ENCODE measurements around the gene CPNE4. TPM values are rescaled to one million over a fixed set of nuclear protein-coding genes. Genes with fewer than 3 reads are reported as not detected.

Gene CPNE4
- total RNA-seq, 1 experiment from 2014 or later, result 0.48 TPM

DNA sequence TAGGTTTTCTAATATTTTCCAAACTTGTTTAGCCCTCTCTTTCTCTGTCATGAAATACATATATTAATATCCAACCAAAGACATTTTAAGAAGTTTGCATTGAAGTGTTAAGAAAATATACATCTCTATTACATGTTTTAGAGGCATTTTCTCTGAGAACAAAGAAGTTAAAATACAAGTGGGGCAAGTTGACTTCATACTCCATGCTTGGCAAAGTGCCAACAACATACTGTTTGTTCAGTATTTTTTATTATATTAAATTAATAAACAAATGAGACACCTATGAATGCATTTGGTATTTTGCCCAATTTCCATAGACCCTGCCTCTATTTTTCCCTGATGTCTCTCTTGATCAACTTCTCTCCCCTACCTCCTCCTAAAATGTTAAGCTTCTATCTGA lies 299.3 kb downstream of the CPNE4 start:
- DNase-seq (ENCODE audit: low read depth), result no peak

DNA sequence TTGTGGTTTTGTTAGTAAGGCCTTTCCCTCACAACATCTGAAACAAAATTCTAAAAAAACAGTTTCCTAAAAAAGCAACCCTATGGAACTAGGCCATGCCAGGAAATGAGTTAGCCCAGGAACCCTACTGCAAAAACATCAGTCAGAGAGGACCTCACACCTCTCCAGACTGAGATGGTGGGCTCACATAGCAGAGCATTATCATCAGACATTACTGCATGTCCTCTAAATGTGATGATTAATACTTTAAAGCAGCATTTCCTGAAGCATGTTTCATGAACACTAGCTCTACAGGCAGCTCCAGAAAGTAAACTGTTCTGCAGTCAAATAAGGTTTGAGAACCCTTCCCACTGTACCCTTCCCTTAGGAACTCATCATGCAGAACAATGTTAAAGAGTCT lies 299.7 kb downstream of the CPNE4 start:
- DNase-seq (ENCODE audit: low read depth), result peak; percentile 6

DNA sequence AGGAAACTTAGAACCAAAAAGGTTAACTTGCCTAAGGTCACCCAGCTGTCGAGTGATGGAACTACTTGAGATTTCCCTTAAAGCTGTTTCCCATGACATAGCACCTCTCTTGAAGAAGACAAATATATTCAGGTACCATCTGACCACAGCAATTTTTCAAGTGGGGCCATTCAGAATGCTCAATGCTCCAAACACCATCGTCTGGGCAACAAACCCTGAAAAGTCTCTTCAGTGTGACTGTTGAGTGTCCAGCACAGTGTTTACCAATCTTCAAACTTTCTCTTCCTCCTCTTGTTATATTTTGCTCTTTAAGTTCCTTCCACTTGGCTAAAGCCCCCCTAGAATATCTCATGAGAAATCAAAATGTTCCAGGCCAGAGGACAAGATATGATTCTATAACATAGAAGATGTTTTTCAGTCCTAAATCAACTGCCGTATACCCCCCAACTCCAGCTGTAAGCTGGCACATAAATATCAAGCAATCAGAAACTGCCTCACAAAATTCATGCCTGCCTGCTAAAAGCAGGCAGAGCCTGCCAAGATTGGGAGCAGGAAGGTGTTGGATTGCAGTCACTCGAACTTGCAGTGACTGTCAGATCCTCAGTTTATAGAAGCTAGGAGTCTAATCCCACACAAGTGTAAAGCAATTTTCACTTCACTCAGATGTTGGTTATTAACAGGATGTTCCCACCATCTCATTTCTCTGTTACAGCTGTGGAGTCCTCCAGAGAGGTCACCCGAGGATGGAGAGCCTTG lies 301.6 kb downstream of the CPNE4 start:
- DNase-seq (ENCODE audit: low read depth), result no peak

DNA sequence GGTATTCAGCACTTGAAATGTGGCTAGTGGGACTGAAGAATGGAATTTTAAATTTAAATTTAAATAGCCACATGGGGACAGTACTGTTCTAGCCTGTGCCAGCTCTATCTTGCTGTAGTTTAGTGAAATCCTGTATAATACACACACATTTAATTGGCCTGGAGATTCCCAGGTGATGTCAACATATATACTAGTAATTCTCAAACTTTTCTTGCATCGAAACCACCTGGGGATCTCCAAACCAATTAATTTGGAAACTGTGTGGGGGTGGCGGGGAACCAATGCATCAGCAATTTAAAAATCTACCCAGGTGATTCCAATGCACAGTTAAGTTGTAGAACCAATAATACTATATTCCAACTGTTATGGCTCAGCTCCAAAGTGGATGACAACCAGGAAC lies 303.1 kb downstream of the CPNE4 start:
- no peak for DNase-seq (ENCODE audit: low read depth)

DNA sequence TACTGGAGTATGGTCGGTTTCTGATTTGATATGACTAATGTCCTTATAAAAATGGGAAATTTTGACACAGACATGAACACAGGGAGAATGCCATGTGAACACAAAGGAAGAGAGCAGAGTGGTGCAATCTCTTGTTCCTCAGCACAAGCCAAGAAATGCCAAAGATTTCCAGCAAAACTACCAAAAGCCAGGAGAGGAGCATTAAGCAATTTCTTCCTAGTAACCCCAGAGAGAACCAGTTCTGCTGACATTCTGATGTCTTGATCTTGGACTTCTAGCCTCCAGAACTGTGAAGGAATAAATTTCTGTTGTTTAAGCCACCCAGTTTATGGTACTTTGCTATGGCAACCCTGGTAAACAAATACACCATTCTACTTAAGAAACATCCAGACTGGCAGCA lies 304.2 kb downstream of the CPNE4 start:
- DNase-seq (ENCODE audit: low read depth), result no peak

DNA sequence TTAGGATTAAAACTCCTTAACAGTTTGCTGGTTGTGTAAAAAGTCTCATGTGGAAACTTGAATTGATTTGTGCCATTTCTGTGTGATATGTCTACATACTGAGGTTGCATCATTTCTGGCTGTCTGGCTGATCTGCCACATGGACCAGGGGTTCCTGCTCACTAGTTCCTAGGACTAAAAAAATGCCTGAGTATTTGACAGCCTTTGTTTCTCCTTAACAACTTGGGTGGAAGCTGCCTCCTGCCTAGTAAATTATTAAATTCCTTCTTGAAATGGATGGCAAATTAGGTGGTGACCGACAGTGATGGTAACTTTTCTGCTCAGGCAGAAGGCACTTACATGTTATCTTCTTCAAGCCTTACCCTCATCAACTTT lies 305.2 kb downstream of the CPNE4 start:
- no peak for DNase-seq (ENCODE audit: low read depth)

DNA sequence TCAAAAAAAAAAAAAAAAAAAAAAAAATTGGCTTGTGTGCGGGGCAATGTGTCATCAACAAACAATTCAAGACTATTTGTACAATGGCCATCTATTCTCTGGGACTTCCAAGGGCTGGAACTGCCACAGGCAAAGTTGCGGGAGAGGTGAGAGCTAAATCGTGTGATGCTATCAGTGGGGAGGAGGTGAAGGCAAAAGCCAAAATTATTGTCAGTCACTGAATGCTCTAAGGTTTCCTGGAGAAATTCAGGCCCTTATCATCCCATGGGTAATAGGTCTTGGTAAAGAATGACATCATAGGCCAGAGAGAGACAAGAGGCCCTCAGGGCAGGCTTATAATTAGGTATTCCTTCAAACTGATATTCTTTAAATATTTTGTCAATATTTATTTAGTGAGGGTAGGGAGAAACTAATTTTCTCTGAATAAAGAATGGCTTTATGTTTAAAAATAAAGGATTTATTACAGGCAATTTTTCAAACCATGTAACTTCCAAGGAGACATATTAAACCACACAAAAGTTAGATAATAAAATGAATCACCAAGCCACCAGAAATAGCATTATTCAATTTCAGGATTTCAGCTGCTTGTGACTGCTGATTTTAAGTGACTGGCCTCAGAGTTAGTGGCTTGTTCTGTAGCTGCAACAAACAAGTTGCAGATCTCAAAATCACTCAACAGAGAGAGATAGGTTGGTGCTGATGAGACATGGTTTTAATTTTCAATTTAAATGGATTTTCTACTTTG lies 305.7 kb downstream of the CPNE4 start:
- DNase-seq (ENCODE audit: low read depth), result peak; percentile 36

DNA sequence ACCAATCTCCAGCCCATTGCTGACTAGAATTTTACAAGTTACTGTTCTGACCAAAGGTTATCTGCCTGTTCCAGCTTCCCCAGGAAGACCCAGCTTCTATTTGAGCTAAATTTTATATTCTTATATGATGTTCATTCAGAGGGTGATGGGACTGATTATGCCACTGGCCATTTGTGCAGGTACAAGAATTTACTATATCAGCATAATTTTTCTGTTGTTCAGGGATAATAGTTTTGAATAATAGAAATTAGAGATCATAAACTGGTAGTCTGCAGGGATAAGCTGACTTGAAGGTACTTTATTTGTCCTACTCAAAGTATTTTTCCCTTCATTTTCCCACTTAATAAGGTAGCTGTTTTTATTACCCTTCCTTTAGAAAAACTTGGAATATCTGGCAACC lies 309.4 kb downstream of the CPNE4 start:
- no peak for DNase-seq (ENCODE audit: low read depth)

DNA sequence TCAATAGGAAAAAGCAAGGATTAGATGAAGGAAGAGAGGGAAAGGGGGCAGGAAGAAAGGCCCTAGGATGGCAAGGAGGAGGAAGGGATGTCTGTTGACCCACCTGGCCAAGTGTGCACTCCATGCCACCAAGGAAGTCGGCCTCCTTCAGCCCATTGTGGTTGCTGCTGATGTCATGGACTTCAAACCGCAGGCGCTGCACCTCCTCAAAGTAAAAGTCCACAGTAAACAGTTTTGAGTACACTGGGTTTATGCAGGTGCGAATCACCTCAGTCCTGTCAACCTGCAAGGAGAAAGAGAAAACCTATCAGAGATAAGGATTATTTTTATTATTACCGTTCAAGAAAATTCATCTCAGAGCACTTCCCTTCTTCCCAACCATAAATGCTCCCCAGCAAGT lies 311.5 kb downstream of the CPNE4 start:
- DNase-seq (ENCODE audit: low read depth), result no peak

DNA sequence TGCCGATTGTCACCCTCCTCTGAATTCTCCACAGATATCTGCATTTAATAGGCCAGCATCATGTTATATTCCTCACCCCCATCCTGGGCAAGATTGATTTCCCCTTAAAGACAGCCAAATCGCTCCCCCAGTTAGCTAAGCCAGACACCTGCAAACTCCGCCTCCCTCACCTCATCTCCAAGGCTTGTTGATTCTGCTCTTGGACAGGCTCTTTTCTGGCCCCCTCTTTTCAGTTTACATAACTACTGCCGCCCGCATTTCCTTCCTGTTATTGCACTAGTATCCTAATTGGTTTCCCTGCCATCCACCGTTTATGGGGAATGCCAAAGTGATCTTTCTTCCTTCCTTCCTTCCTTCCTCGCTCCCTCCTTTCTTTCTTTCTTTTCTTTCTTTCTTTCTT lies 317.3 kb downstream of the CPNE4 start:
- no peak for DNase-seq (ENCODE audit: low read depth)

DNA sequence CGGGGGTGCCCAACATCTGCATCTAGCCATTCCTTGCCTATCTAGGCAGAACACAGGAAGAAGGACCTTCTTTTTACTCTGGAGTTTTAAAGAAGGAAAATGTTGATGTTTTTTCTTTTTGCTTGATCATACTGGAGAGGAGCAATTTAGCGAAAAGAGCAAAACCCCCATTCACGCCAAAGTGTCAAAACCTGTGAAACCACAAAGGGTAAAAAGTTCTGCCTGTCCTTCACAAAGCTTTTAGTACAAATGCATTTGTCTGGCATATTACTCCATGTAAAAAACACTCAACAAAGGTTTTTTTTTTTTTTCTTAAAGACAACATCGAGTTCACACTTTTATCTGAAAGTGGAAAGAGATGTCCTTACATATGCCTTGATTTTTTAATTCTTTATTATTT lies 317.9 kb downstream of the CPNE4 start:
- no peak for DNase-seq (ENCODE audit: low read depth)

DNA sequence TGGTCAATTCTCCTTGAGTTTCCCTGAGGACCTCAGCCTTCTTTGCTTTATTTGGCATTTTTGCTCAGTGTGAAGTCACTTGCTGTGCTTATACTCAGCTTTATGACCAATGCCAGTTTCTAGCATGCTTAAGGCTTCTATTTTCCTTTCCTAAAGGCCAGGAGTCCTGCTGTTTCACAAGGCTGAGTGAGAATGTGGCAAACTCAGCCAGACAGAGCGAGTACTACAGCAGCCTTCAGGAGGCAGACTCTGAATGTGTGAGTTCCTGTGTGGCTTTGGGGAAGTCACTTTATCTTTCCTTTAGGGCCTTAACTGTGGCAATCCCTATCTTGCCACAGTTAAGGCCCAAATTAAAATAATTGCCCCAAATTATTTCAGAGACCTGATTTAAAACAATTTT lies 318.8 kb downstream of the CPNE4 start:
- no peak for DNase-seq (ENCODE audit: low read depth)

DNA sequence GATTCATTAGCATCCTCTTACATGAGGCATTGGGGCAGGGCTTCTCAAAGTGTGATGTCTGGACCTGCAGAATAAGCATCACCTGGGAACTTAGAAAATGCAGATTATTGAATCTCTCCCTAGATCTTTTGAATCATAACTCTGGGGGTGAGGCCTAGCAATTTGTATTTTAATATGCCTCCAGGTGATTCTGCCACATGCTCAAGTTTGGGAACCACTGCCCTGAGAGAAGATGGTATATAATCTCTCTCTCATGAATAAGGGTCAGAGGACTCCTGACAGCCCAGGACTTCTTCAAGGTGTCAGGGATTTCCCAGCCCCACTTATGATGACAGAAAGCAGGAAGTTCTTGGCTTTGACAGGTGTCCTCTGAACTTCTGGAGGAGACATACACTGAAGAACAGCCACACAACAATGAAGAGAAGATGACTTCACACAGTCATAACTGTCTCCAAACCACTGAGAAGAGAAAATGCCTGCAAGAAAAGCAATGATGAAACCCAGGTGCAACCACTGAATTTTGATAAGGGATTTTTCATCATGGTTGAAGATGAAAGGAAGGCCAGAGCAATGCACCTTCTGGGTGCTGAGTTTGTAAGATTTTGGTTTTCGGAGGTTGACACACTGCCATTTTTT lies 320.1 kb downstream of the CPNE4 start:
- DNase-seq (ENCODE audit: low read depth), result no peak

DNA sequence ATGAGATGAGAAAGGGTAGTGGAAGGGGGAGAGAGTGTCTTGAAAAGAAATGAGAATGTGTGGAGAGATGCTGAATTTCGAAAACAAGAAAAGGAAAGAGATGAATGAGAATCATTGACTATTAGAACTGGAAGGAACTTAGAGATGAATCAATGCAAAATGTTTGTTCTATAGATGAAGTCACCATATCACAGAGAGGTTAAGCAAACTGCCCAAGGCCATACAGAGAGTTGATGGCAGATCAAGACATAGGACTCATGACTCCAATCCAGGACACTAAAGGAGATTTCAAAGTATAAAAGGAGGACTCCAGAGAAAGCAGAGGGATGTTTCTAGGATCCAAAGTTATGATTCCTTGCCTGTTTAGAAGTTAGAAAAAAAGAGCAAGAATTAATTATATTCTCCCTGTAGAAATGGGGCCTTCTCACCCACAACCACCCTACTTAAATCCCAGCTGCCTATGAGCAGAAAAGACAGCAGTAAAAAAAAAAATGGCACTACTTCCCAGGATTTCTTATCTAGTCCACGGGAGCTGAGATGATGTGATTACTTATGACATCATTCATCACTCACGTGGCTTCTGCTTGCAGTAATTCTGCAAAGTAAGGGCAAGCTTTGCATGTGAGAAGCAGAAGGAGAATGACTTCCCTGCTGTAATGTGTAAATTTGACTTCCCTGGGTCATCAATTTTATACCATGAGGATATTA lies 321.2 kb downstream of the CPNE4 start:
- no peak for DNase-seq (ENCODE audit: low read depth)

DNA sequence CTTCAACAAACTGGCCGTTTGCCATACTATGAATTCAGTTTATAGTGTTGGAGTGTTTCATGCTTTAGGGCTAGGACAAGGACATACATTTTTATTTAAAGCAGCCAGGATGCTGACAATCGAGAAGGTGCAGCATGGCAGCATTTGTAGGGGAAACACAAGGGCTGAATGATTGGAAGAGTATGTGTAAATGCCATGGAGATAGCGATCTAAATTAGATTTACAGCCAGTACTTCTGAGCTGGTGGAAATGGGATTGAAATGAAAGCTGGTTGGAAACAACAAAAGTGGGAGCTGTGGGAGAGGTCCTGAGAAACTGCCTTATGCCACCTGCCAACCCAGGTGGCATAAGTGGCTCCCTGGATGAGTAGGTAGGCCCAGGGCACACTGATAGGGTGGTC lies 322.2 kb downstream of the CPNE4 start:
- DNase-seq (ENCODE audit: low read depth), result no peak

DNA sequence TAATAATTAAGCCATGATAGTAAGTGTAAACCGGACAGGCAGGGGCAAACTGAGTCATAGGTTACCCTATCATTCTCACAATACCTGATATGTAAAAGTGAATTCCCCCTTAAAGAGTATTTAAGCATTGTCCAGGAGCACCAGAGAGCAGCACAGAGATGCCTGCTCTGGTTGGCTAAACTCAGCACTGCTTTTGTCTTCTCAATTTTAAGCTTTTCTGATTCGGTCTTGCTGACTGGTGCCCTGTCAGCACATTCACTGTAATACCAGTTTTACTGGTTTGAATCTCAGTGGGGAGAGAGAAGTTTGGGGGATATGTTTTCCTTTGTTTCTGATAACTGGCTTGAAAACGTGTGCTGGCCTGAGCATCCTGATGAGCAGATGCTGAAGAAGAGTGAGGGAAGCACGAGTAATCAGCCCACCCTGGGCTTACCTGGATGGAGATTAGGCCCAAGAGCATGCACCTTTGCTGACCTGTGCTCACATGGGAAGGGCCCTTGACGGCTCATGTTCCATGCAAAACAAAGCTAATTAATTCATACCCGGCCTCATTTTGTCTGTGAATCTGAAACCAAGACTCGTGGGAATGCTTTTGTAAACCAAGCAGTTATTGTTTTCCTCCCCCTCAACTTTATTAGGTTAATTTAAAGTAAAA lies 323.6 kb downstream of the CPNE4 start:
- no peak for DNase-seq (ENCODE audit: low read depth)

DNA sequence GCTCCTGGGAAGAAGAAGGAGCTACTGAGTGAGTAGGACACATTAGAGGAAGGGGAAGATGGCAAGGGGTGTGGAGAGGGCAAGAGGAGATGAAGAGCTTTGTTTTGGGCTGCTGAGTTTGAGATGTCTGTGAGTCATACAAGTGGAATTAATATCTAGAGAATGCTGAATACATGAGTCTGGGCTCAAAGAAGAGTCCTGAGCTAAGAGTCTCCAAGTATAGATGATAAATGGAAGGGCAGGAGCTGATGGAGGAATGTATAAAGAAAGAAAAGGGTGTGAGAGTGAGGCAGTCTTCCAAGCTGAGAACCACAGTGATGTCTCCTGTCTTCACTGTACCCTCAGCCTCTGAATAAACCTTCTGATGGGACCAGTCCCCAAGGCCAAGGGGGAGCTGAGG lies 326.6 kb downstream of the CPNE4 start:
- no peak for DNase-seq (ENCODE audit: low read depth)

DNA sequence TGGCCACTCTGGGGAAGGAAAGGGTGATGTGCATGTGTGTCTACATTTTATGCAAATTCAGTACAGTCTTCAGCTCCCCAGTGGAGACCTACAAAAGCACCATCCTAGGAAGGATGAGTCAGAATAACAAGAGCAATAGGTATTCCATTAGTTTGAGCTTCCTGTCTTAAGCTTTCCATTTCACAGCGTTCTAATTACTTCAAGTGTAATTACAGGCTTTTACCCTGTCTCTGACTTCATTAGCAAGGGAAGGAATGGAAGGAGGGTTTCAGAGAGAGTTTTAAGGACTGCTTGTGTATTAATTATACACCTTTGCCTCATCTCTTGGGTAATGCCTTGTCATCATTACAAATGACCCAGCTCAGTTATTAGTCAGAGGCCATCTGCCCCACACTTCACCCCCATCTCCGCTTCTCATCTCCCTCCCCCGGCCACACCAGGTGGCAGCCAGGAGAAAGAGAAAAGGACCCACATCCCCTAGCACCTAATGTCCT lies 329.2 kb downstream of the CPNE4 start:
- DNase-seq (ENCODE audit: low read depth), result no peak

DNA sequence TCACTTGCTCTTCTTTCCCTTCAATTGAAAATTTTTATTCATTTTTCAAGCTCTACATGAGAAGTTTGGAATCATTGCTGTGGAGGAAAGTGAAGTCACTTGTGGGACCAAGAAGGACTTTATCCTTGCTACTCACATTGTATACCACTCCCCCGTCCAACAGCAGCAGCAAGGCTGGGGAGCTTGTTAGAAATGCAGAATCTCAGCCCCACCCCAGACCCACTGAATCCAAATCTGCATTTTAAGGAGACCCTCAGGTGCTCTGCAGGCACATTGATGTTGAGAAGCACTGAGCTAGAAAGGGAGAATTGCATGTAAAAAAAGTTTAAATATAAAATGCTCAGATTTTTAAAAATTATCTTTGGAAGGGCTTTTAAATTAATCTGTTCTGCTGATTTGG lies 329.7 kb downstream of the CPNE4 start:
- DNase-seq (ENCODE audit: low read depth), result no peak

DNA sequence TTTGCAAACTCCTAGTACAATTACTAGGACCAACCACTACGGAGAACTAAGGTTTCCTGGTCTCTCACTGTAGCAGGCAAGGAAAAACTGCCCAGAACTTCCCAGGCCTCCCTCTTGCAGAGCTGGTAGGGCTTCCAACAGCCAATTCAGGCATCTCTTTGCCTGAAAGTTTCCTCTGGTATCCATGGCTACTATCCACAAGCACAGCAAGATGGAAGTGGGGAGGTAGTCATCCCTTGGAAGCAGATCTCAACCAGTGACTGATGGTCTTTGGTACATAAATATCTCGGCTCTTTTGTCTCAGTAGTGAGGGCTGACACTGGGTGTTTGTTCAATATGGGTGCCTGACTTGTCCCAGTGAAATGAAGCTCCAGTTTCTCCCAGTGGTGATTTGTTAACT lies 330.7 kb downstream of the CPNE4 start:
- no peak for DNase-seq (ENCODE audit: low read depth)

DNA sequence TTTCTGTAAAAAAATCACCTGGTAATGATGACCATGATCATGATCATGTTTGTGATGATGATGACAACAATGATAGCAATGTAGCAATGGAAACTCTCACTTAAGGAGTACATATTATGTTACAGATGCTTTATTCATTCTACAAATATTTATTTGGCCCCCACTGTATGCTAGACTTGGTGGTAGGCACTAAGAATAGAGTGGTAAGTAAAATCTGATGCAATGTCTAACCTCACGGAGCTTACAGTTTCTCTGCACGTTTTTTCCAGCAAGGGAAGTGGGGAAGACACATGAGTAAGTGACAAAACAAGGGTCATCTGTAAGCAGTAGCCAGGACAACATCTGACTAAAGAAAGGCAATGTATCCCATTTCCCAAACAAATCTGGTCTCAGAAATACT lies 332.7 kb downstream of the CPNE4 start:
- no peak for DNase-seq (ENCODE audit: low read depth)

Measured in RPMI7951 (cell line).